Psoas muscle (tissue), 8 donors: Measurements from ENCODE around the gene STARD10. TPM values are rescaled to one million over a fixed set of nuclear protein-coding genes. Genes with fewer than 3 reads are reported as not detected.
A peak's percentile ranks its signal among the peaks of the same experiment; 100 is the strongest.

Experiments
- ATAC-seq, 4 donors: fragments of 200-7000 bp; cut with Tn5 transposase; one replicate each; pipeline ENCODE4 v1.9.1; 2020; ENCODE audit warnings: moderate library complexity in 3 of 4, mild to moderate bottlenecking in 2 of 4
- DNase-seq, 2 donors: peaks; one replicate each; pipeline ENCODE4 v3.0.0-alpha.2; 2020
- H3K27ac ChIP-seq: fragments of 200-600 bp; one replicate; pipeline ENCODE4 v1.8.0; 2022
- H3K27me3 ChIP-seq, 3 donors: fragments of 200-600 bp in 1 of 3; one replicate each; pipeline versions ENCODE4 v1.6.1 to v1.8.0; 2013 to 2022; ENCODE audit warnings: low read length in 2 of 3, mild to moderate bottlenecking in 2 of 3, moderate library complexity in 1 of 3; ENCODE audit not compliant: insufficient read depth in 3 of 3
- H3K36me3 ChIP-seq, 2 donors: fragments of 200-600 bp in 1 of 2; one replicate each; pipeline versions ENCODE4 v1.6.1 to v1.8.0; 2013 to 2022; ENCODE audit warnings: low read depth in 1 of 2, mild to moderate bottlenecking in 1 of 2, moderate library complexity in 1 of 2; ENCODE audit not compliant: insufficient read depth in 1 of 2
- H3K4me1 ChIP-seq: fragments of 200-600 bp; one replicate; pipeline ENCODE4 v1.8.0; 2022
- H3K4me3 ChIP-seq: fragments of 200-600 bp; one replicate; pipeline ENCODE4 v1.8.0; 2022; ENCODE audit warnings: mild to moderate bottlenecking
- H3K9me3 ChIP-seq: fragments of 200-600 bp; one replicate; pipeline ENCODE4 v1.8.0; 2022
- WGBS, 3 donors: extraction: QIAGEN DNeasy Blood & Tissue Kit; methylation state at CpG; one replicate each; pipeline versions ENCODE4 v1.1.6 to v1.1.7; 2013; 5-methylcytosine and 5-hydroxymethylcytosine counted together
- intact Hi-C, 2 donors: fragments of 100-400 bp; cut with DNase I; formaldehyde crosslinking; loops; one replicate each; pipeline versions ENCODE4 v1.11.0 to v1.14.2; 2022
- polyA plus RNA-seq, 3 donors: library from polyadenylated mRNA; stranded (reverse); fragments of 200-250 nt; gene quantifications; one replicate each; pipeline ENCODE4 v1.2.3, GENCODE V29; 2013
- total RNA-seq, 4 donors: library from RNA; stranded (reverse); fragmentation: NEBNext Ultra II Directional in 2 of 4; extraction: Animal tissue kit (Norgen Biotek cat#: 25700) in 2 of 4; gene quantifications; one replicate each; pipeline versions ENCODE4 v1.2.1 to v1.2.4, GENCODE V29; 2021 to 2023
- TF ChIP-seq, protein P1 (sequence below): fragments of 200-600 bp; IDR thresholded peaks from one replicate; pipeline ENCODE4 v1.8.0; 2022; ENCODE audit warnings: antibody characterized with exemption
- donor health status: healthy with polysubstance abuse.
- donor health status: DM: no; HTN: no; CAD: no; lungs with moderate emphysema.
- donor health status: Bipolar disorder and iron deficiency.
- donor health status: healthy.
- donor health status: DM: yes; HTN: yes; CAD: no.
- donor health status: DM: no; HTN: no; CAD: no.
- donor health status: DM: no; HTN: no; CAD: no.
- donor health status: DM: yes; HTN: yes; CAD: no.

The STARD10 gene
- total and polyA plus RNA-seq, 7 donors, result 18.6 to 99.9 (median 57.3) TPM

DNA sequence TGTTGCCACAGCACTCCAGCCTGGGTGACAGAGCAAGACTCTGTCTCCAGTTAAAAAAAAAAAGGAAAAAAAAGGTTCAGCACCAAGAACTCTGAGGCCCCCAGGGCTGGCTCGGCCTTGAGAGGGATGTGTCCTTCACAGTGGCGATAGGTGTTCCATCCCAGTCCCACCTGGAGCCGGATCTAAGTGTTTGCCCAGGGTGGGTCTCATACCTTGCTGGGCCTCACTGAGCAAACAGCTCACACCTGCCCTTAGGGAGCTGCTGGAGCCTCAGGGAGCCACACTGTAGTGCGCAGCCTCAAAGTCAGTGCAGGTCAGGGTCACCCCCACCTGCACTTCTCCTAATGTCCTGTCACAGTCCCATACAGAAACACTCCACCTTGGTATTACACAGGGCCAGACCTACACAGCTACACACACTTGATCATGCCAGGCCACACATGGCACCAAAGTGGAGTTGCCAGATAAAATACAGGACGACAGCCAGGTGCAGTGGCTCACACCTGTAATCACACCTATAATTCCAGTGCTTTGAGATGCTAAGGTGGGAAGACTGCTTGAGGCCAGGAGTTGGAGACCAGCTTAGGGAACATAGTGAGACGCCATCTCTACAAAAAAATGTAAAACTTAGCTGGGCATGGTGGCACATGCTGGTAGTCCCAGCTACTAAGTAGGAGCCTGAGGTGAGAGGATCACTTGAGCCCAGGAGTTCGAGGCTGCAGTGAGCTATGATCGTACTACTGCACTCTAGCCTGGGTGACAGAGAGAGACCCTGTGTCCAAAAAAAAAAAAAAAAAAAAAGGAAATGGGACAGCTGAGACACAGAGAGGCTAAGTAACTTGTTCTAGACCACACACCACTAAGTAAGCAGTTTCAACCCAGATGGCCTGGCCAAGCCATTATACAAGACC lies 7.3 kb downstream of the STARD10 start:
- TF ChIP-seq, protein P1, sequence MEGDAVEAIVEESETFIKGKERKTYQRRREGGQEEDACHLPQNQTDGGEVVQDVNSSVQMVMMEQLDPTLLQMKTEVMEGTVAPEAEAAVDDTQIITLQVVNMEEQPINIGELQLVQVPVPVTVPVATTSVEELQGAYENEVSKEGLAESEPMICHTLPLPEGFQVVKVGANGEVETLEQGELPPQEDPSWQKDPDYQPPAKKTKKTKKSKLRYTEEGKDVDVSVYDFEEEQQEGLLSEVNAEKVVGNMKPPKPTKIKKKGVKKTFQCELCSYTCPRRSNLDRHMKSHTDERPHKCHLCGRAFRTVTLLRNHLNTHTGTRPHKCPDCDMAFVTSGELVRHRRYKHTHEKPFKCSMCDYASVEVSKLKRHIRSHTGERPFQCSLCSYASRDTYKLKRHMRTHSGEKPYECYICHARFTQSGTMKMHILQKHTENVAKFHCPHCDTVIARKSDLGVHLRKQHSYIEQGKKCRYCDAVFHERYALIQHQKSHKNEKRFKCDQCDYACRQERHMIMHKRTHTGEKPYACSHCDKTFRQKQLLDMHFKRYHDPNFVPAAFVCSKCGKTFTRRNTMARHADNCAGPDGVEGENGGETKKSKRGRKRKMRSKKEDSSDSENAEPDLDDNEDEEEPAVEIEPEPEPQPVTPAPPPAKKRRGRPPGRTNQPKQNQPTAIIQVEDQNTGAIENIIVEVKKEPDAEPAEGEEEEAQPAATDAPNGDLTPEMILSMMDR, result no peak
- H3K36me3 ChIP-seq, result no peaks in the 10 kb centered on the region
- peaks cover 11% of the 10 kb centered on the region for H3K4me1 ChIP-seq
- no peak overlapping the region for H3K4me3 ChIP-seq
- H3K9me3 ChIP-seq, result no peaks in the 10 kb centered on the region
- intact Hi-C loops, result no loop called here
- DNase-seq (no peak), ATAC-seq (no peak)
- WGBS, 3 donors, result 85 to 90% (median 87%) methylated on average over 8 of the region's 8 CpGs
- no peak overlapping the region for H3K27ac ChIP-seq
- no peaks in the 10 kb centered on the region for H3K27me3 ChIP-seq

- no peak overlapping the region for H3K4me3 ChIP-seq
- DNase-seq (no peak), ATAC-seq (no peak)
- intact Hi-C loops, result no loop called here
- WGBS, 3 donors, result 81 to 86% (median 85%) methylated on average over 10 of the region's 10 CpGs
- TF ChIP-seq, protein P1, result no peak
- H3K9me3 ChIP-seq, result no peaks in the 10 kb centered on the region
- H3K27me3 ChIP-seq, result no peaks in the 10 kb centered on the region
- H3K27ac ChIP-seq, result no peak overlapping the region
- H3K4me1 ChIP-seq, result peaks cover 21% of the 10 kb centered on the region
- no peaks in the 10 kb centered on the region for H3K36me3 ChIP-seq
Observed at GRCh38 chr11:72784662-72785061, 9.2 kb downstream of the STARD10 start.

- 81 to 89% (median 88%) methylated on average over 2 of the region's 2 CpGs for WGBS, 3 donors
Observed at GRCh38 chr11:72783144-72783905, 10.5 kb downstream of the STARD10 start.

DNA sequence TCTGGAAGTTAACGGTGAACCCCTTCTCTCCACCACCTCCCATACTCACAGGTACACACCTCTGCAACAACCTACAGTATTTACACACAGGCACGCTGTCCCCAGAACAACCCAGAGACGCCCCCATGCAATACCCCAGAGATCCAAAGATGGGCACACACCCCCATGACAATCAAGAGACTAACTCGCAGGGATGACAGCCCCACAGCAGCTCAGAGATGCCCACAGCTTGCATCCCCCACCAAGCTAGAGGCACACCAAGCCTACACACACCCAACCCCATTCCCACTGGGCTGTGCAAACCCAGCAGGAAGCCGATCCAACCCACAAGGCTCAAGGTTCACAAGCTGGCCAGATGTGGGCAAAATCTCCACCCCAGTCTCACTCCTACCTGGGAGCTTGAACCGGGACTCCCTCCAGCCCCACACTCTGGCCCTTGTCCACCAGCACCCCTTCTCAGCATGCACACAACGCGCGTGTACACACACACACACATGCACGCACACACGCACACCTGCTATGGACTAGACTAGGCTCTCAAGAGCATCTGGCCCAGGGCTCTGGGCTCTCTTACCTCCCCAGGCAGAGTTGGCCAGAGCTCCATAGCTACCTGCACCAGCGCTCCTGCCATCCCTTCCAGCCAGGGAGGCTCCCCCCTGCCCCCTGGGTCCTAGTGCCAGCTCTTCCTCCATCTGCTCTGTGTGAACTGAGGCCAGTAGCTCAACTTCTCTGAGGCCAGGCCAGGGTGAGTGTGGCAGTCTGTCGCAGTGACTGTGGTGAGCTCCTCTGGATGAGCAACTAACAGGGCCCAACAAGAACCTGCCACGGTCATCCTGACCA lies 11.5 kb downstream of the STARD10 start:
- 44 to 54% (median 46%) methylated on average over 14 of the region's 14 CpGs for WGBS, 3 donors
- H3K27me3 ChIP-seq, result no peaks in the 10 kb centered on the region
- intact Hi-C loops, result no loop called here
- H3K9me3 ChIP-seq, result no peaks in the 10 kb centered on the region
- peak in 1 of 2 donors; percentile 43 for DNase-seq
- peaks cover 24% of the 10 kb centered on the region for H3K4me1 ChIP-seq
- H3K27ac ChIP-seq, result no peak overlapping the region
- peak overlapping the region; percentile 75 for H3K4me3 ChIP-seq
- TF ChIP-seq, protein P1, result no peak
- peak in 3 of 4 donors; percentile 1 to 5 (median 3) for ATAC-seq
- no peaks in the 10 kb centered on the region for H3K36me3 ChIP-seq

More at GRCh38 chr11:72783144-72783905, 10.5 kb downstream of the STARD10 start:
- Histone ChIP-seq H3K27me3 (no peaks in the 10 kb centered on the region), H3K4me1 (peaks cover 16% of the 10 kb centered on the region), H3K4me3 (no peak overlapping the region), H3K9me3 (no peaks in the 10 kb centered on the region), H3K36me3 (no peaks in the 10 kb centered on the region), H3K27ac (no peak overlapping the region)
- intact Hi-C loops, result no loop called here
- ATAC-seq (no peak), DNase-seq (peak in 1 of 2 donors; percentile 11)
- TF ChIP-seq, protein P1, result no peak
